ENCODE measurements around the gene SPACA7.

DNA sequence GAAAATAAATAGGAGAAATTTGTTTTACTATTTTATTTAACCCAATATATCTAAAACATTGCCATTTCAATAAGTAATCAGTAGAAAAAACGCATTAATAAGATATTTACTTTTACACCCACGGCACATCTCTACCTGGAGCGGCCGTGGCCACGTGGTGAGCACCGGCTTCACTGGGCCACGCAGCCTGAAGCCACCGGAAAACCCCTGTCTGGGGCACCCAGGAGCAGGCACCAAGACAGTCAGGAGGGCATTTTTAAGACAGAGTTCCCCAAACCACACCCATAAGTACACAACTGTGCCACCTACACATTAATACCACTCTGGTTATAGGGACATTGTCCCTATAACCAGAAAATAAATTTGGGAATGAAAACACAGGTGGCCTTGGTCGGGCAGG, 80.9 kb downstream of the SPACA7 start:
- TF ChIP-seq, protein P1, sequence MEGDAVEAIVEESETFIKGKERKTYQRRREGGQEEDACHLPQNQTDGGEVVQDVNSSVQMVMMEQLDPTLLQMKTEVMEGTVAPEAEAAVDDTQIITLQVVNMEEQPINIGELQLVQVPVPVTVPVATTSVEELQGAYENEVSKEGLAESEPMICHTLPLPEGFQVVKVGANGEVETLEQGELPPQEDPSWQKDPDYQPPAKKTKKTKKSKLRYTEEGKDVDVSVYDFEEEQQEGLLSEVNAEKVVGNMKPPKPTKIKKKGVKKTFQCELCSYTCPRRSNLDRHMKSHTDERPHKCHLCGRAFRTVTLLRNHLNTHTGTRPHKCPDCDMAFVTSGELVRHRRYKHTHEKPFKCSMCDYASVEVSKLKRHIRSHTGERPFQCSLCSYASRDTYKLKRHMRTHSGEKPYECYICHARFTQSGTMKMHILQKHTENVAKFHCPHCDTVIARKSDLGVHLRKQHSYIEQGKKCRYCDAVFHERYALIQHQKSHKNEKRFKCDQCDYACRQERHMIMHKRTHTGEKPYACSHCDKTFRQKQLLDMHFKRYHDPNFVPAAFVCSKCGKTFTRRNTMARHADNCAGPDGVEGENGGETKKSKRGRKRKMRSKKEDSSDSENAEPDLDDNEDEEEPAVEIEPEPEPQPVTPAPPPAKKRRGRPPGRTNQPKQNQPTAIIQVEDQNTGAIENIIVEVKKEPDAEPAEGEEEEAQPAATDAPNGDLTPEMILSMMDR (IDR thresholded peaks at IDR 0.05), result no peak
- no peak for TF ChIP-seq POLR2AphosphoS5 (IDR thresholded peaks at IDR 0.05)
